HepG2 (cell line): Measurements from ENCODE around the gene AMHR2.

Experiments
- EP300 ChIP-seq, 3 experiments: sonication (generic) in 1 of 3; formaldehyde crosslinking in 1 of 3; IDR thresholded peaks; 2 replicates each; pipeline versions ENCODE4 v1.5.1 to v1.6.1; 2011 to 2020; ENCODE audit warnings: low read depth in 2 of 3, low read length in 2 of 3, borderline replicate concordance in 1 of 3, improper control_type of control experiment in 1 of 3, mild to moderate bottlenecking in 1 of 3, missing genetic modification reagents in 1 of 3, moderate library complexity in 1 of 3
- MAFK ChIP-seq, 2 experiments: IDR thresholded peaks in 1 of 2; conservative IDR thresholded peaks in 1 of 2; 2 replicates each; pipeline ENCODE4 v1.6.1; 2011; ENCODE audit warnings: improper control_type of control experiment in 2 of 2, low read length in 2 of 2
- MLX ChIP-seq: IDR thresholded peaks from 2 replicates; pipeline ENCODE4 v1.6.1; 2016
- MTA1 ChIP-seq: sonication (generic); formaldehyde crosslinking; IDR thresholded peaks from 2 replicates; pipeline ENCODE4 v1.4.0; 2020; ENCODE audit warnings: missing genetic modification reagents, mild to moderate bottlenecking, borderline replicate concordance
- PCBP2 ChIP-seq: fragments of 200-400 bp; formaldehyde crosslinking; optimal IDR thresholded peaks from 2 replicates; pipeline ENCODE3; 2018; ENCODE audit warnings: low read length, low read depth; ENCODE audit not compliant: poor library complexity, severe bottlenecking
- POLR2AphosphoS5 ChIP-seq: IDR thresholded peaks from 2 replicates; pipeline ENCODE4 v1.6.1; 2012; ENCODE audit warnings: low read depth, low read length
- RAD21 ChIP-seq: fragments of 450-650 bp; formaldehyde crosslinking; IDR thresholded peaks from 2 replicates; pipeline ENCODE4 v1.5.0; 2020; ENCODE audit warnings: mild to moderate bottlenecking
- RERE ChIP-seq: IDR thresholded peaks from 2 replicates; pipeline ENCODE4 v1.6.1; 2016; ENCODE audit warnings: low read depth, missing genetic modification reagents, missing compliant biosample characterization
- REST ChIP-seq, 2 experiments: IDR thresholded peaks; 2 replicates each; pipeline ENCODE4 v1.6.1; 2011 to 2012; ENCODE audit warnings: low read length in 2 of 2, borderline replicate concordance in 1 of 2, low read depth in 1 of 2, mild to moderate bottlenecking in 1 of 2, moderate library complexity in 1 of 2
- TEAD2 ChIP-seq: sonication (generic); formaldehyde crosslinking; IDR thresholded peaks from 2 replicates; pipeline ENCODE4 v1.9.0; 2021; ENCODE audit warnings: missing genetic modification reagents
- ZBTB4 ChIP-seq: sonication (generic); formaldehyde crosslinking; IDR thresholded peaks from 2 replicates; pipeline ENCODE4 v1.4.0; 2020; ENCODE audit warnings: missing genetic modification reagents, mild to moderate bottlenecking, borderline replicate concordance
- ZNF121 ChIP-seq: sonication (generic); formaldehyde crosslinking; IDR thresholded peaks from 2 replicates; pipeline ENCODE4 v1.5.0; 2020; ENCODE audit warnings: mild to moderate bottlenecking, missing genetic modification reagents
- ZNF143 ChIP-seq: sonication (generic); formaldehyde crosslinking; IDR thresholded peaks from 2 replicates; pipeline ENCODE4 v1.4.0; 2020; ENCODE audit warnings: missing genetic modification reagents

- no peak for TF ChIP-seq TEAD2 (CRISPR knock-in tag)
- TF ChIP-seq MTA1 (CRISPR knock-in tag): no peak
- TF ChIP-seq REST (IDR thresholded peaks at IDR 0.05; ENCODE audit: borderline replicate concordance in 1 of 2, low read depth in 1 of 2, low read length in 2 of 2): no peak
- no peak for TF ChIP-seq ZBTB4 (CRISPR knock-in tag)
- no peak for TF ChIP-seq PCBP2
- no peak for TF ChIP-seq RAD21
- TF ChIP-seq RERE (CRISPR knock-in tag): no peak
- no peak for TF ChIP-seq MAFK (conservative IDR thresholded peaks at IDR 0.05 in 1 of 2, IDR thresholded peaks at IDR 0.05 in 1 of 2; ENCODE audit: low read length in 2 of 2)
- TF ChIP-seq MLX: no peak
- no peak for TF ChIP-seq ZNF121 (CRISPR knock-in tag)
- TF ChIP-seq EP300 (IDR thresholded peaks at IDR 0.05; ENCODE audit: low read depth in 2 of 2, low read length in 2 of 2): no peak
- no peak for TF ChIP-seq EP300 (CRISPR knock-in tag; IDR thresholded peaks at IDR 0.05; ENCODE audit: borderline replicate concordance)
- TF ChIP-seq ZNF143 (CRISPR knock-in tag): no peak
- TF ChIP-seq POLR2AphosphoS5: no peak
These were observed 34.0 kb upstream of the AMHR2 start for GRCh38 chr12:53389702-53390101.
